IPS-18c (cell line): ENCODE data around the gene AHDC1.

Experiments
- H3K4me3 ChIP-seq: 2 replicates; pipeline ENCODE4 v1.7.0; 2013; ENCODE audit warnings: low read depth, mild to moderate bottlenecking, low read length, moderate library complexity; ENCODE audit not compliant: insufficient read depth
- H3K9me3 ChIP-seq: one replicate; pipeline ENCODE4 v1.6.1; 2013; ENCODE audit warnings: mild to moderate bottlenecking, low read length, moderate library complexity; ENCODE audit not compliant: control insufficient read depth, insufficient read depth

Gene AHDC1

GRCh38 chr1:27605300-27605766, 1.4 kb upstream of the AHDC1 start:
- H3K4me3 ChIP-seq = no peak overlapping the region

GRCh38 chr1:27604579-27605299, 795 bp upstream of the AHDC1 start:
- no peaks in the 10 kb centered on the region for H3K9me3 ChIP-seq
- H3K4me3 ChIP-seq = peak overlapping the region; percentile 77

More at GRCh38 chr1:27605300-27605766, 1.4 kb upstream of the AHDC1 start:
- H3K9me3 ChIP-seq = no peaks in the 10 kb centered on the region

- H3K9me3 ChIP-seq = peaks cover 5% of the 10 kb centered on the region
- H3K4me3 ChIP-seq = peak overlapping the region; percentile 77
Observed at GRCh38 chr1:27603309-27603680, 649 bp downstream of the AHDC1 start.

DNA sequence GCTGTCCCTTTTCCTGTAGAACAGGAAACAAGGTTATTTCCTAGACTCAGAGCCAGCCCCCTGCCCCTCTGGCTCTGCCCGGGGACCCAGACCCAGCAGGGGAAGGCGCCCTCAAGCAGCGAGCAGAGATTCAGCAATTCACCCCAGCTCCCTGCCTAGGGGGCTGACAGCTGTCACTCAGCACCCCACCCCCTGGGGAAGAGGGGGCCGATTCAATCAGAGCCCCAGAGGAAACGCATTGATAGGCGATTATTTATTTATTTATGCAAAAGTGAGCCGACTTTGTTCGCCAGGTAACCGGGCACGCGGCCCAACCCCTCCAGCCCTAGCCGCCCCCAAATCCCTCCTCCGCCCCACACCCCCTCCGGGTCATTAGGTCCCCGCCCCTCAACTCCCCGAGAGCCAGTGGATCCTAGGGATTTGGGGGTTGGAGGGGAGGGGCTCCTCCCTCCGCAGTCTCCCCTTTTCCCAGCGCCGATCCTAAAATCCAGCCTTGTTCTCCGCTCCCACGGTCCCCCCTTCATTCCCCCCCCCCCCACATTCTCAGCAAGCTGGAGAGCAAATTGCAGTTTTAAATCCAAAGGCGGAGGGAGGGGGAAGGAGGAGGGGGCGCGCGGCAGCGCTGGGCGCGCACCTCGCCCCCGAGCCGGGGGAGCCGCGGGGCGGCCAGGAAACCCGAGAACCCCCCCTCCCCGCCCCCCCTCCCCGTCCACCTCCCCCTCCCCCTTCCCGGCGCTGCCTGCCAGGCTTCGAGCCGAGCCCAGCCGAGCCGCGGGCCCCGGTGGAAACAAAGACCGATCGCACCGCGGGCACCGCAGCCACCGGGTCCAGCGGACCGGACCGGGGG, 1.3 kb downstream of the AHDC1 start:
- H3K4me3 ChIP-seq = peak overlapping the region; percentile 77
- peaks cover 5% of the 10 kb centered on the region for H3K9me3 ChIP-seq

GRCh38 chr1:27601771-27602461, 2.0 kb downstream of the AHDC1 start:
- peaks cover 5% of the 10 kb centered on the region for H3K9me3 ChIP-seq
- H3K4me3 ChIP-seq = peak overlapping the region; percentile 77

DNA sequence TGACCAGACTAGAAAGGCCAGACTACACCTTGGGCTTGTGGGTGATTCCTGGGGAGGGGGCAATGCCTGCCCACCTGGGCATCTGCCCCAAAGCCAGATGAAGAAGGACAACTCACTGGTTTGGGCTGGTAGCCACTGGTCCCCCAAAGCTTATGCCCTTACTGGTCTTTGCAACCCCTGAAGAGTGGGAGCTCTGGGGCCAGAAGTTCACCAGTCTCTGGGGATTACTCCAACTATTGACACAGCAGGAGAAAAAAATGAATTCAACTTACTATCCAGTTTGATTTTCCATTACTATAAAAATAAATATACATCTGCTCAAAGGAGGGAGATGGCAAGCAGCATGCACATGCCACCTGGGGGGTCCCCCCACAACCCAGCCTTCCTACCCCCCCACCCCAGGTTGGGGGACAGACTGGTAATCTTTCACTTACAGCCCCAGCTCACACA, 2.6 kb downstream of the AHDC1 start:
- peaks cover 5% of the 10 kb centered on the region for H3K9me3 ChIP-seq
- H3K4me3 ChIP-seq = 0 out of 2 replicates have a peak overlapping the region, but pooled peaks have one; percentile 77

- Histone ChIP-seq H3K4me3 (no peak overlapping the region), H3K9me3 (peaks cover 5% of the 10 kb centered on the region)
Observed at GRCh38 chr1:27600498-27601175, 3.3 kb downstream of the AHDC1 start.

- no peak overlapping the region for H3K4me3 ChIP-seq
- peaks cover 5% of the 10 kb centered on the region for H3K9me3 ChIP-seq
Observed at GRCh38 chr1:27599605-27600497, 4.1 kb downstream of the AHDC1 start.

- Histone ChIP-seq H3K9me3 (peaks cover 5% of the 10 kb centered on the region), H3K4me3 (no peak overlapping the region)
Observed at GRCh38 chr1:27598902-27599528, 4.9 kb downstream of the AHDC1 start.

DNA sequence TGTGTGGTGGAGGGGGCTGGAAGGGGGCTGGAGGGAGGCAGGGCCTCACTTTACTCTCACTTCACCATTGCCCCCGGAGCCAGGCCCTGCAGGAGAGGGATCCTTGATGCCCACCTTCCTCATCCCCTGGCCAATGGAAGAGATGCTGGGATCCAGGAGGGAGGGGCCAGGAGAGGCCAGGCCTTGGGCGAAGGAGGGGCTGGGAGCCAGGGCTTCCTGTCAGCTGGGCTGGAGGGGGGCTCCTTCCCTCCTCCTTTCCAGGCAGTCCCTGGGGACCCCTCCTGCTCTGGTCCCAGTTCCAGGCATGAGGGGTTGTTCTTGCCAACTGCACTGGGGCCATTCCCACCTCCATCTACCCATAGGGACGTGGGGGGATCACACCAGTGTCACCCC, 5.7 kb downstream of the AHDC1 start:
- H3K9me3 ChIP-seq = peaks cover 5% of the 10 kb centered on the region
- H3K4me3 ChIP-seq = no peak overlapping the region

GRCh38 chr1:27597516-27598294, 6.2 kb downstream of the AHDC1 start:
- H3K9me3 ChIP-seq = peaks cover 5% of the 10 kb centered on the region
- H3K4me3 ChIP-seq = no peak overlapping the region

- H3K4me3 ChIP-seq = no peak overlapping the region
- H3K9me3 ChIP-seq = peaks cover 5% of the 10 kb centered on the region
Observed at GRCh38 chr1:27596986-27597385, 7.0 kb downstream of the AHDC1 start.

DNA sequence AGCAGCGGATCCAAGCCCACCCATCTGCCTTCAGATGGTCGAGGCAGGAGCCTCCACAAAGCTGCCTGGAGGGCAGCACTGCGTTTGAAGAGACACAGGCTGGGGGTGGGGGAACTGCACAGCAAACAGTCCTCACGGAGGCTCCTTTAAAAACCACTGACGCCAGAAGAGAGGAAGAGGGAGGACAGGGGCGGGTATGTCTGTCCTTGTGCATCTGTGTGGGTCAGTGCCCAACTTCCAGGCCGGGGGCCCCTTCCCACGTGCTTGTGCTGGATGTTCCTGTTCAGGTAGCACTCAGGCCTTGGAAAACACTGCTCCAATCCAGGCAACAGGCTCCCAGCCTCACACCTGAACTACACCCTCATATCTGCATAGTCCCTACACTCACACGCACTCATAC, 7.7 kb downstream of the AHDC1 start:
- peaks cover 5% of the 10 kb centered on the region for H3K9me3 ChIP-seq
- H3K4me3 ChIP-seq = no peak overlapping the region

DNA sequence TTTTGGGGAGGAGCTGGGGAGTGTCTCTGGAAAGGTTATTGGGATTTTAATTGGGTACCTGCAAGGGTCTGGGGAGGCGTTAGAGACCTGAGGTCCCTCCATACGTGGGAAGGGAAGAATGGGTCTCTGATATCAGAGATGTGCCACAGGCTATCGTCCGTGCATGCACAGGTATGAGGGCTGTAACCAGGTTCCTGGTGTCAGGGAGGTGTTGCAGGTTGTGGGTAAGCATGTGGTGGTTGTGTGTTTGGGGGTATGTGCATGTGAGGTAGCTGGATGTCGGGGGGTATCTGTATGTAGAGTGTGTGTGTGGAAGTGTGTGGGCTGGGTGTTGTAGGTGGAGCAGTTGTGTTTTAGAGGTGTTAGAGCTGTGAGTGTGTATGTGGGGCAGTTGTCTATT, 8.3 kb downstream of the AHDC1 start:
- H3K4me3 ChIP-seq = no peak overlapping the region
- H3K9me3 ChIP-seq = peaks cover 5% of the 10 kb centered on the region
